ENCODE measurements around the gene SLC12A4.
A peak's percentile ranks its signal among the peaks of the same experiment; 100 is the strongest.
"Not testable (repeated sequence)": the region's sequence is repeated elsewhere in the genome, so short reads cannot be mapped to it uniquely, and the experiment has no call there.

The SLC12A4 gene

DNA sequence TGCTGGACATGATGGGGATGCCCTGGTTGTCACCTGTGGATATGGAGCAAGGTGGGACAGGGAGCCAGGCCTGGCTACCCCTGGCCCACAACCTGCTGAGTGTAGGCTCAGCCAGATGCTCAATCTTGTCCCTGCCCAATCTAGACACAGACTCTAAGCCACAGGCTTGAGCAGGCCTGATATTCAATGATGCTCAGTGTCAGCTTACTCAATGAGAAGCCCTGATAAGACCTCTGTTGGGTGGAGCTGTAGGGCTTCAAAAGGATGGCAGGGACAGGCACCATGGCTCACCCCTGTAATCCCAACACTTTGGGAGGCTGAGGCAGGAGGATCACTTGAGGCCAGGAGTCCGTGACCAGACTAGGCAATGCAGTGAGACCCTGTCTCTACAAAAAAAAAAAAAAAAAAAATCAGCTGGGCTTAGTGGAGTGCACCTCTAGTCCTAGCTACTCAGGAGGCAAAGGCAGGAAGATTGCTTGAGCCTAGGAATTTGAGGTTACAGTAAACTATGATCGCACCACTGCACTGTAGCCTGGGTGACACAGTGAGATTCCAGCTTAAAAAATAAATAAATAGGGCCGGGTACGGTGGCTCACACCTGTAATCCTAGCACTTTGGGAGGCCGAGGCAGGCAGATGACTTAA, 27.9 kb downstream of the SLC12A4 start:
- DNase-seq = no peak

DNA sequence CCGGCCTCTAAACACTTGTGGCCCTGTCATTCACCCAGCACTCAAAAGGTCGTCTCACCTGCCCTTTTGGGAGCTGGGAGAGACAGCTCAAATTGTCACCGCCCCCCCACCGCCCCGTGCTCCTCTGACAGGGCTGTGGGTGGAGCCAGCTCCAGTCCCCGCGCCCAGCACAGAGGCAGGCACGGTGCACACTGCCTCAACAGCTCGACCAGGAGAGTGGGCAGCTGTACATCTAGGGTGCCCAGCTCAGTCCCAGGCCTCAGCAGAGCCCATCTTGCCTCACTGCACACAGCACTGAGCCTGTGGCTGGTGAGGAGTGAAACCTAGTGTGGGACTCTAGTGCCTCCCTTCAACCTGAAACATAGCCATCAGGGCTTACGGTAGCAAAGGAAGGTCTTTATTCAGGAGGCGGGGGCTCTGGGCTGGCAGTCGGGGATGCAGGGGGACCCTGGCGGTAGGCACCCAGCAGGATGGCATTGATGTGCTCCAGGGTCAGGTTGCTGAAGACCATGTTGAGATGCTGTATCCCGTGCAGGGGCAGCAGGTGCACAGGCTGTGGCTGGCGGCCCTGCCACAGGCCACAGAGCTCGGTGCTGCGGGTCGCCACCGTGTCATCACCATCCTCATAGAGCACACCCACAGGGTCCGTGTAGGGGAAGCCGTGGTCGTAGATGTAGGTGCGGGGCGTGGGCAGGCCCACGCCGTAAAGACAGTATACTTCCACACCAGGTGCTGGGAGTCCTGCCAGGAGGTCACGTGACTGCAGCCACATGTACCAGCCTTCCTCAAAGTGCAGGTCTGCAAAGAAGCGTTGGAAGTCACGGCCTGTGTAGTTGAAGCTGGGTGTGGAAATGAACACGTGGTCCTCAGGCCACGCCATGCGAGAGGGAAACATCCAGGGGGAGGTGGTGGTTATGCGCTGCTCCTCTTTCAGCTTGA, 28.7 kb downstream of the SLC12A4 start:
- DNase-seq = peak; percentile 56

DNA sequence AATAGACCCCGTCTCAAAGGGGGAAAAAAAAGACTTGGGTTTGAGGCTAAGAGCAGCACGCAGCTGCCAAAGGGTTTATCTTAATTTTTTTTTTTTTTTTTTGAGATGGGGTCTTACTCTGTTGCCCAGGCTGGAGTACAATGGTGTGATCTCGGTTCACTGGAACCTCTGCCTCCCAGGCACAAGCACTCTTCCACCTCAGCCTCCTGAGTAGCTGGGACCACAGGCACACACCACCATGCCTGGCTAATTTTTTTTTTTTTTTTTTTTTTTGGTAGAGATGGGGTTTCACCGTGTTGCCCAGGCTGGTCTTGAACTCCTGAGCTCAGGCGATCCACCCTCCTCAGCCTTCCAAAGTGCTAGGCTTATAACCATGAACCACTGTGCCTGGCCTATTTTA, 30.7 kb downstream of the SLC12A4 start:
- DNase-seq = not testable (repeated sequence)

DNA sequence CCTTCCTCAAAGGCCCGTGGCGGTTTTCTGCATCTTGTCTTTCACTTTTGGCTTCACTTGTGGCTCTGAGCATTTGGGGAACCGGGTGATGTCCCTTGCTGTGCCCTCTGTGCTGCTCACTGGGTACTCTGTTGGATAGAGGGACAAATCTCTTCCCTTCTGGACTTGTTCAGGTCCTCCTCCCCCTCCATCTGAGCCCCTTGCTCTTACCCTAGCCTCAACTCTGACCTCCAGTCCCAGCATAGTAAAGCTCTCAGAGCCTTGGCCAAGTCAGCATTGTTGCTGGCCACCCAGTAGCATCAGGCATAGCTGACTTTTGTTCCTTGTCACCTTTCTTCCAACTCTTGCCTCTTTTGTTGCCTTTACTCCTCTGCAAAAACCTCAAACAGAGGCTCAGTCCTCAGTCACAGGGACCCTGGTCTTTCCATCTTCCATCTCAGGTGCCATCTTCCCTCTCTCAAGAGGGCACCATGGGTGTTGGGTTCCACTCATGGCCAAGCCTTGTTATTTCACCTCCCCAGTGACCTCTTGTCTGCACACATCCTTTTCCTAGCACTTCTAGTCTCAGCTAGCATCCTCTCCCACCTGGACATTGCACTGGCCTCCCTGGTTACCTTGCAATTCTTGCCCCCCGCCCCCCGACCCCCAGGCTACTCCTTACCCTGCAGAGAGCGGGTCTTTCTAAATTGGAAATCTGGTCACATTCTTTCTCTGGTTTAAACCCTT, 31.4 kb downstream of the SLC12A4 start:
- no peak for DNase-seq

DNA sequence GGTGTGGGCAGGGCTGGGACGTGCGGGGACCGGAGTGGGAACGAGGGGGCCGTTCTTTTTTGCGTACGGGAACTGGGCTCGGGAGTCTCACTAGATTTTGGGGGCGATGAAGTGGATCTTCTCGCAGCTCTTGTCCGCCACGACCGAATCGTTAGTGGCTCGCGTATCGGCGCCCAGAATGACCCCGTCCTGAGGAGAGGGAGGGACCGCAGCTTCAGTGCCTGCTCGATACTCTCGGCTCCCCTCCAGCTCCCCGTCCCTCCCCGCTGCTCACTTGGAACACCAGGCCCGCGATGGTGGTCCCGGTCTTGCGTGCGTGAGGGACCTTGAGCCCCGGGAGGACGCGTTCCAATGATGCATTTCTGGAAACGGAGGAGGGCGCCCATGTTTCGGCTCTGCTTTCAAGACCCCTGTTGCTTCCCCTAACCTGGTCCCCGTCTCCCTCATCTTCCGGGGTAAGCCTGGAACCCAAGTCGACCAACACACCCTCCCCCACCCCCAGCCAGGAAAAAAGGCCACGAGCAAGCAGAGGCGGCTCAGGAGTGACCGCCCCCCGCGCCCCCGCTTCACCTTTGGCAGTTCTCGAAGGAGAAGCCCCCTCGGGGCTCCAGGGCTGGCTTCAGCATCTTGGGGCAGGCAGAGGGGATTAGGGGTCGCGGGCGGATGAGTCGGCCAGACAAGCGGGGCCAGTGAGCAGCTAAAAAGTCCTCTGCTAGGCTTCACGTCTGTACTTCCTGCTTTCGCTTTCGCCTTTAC, 32.1 kb downstream of the SLC12A4 start, which contains the start of gene PSMB10:
Gene PSMB10 (minus strand): TSS at position 727 of the 756 bp plus-strand sequence. CDS start 101 bp downstream, at position 626.
- DNase-seq = peak; percentile 80

DNA sequence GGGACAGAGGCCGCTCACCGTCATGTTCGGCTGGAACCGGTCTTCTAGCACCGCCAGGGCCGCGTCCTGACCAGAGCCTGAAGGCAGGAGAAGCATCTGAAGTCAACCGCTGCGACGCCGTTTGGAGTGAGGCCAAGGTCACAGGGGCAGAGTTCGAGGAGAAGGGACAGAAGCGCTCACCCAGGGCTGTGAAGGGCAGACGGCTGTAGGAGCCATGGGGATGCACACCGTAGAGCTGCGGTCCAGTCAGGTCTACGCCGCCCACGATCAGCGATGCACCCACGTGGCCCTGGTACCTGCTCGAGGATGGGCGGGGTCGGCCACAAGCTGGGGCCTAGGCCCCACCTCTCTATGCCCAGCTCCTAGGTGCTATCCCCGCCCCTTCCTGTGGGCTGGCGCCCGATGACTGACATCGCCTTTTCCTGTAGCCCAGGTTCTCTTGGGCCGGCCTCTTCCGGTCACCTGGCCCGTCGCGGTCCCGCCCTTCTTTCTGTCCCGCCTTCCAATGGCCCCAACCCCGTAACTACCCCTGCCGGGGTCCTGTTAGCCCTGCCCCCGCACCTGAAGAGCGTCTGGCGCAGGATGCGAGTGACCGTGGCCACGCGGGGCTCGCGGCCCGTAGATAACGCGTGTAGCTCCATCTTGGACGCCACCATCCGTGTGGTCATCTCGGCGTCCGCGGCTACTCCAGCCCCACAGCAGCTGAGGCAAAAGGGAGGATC, 32.9 kb downstream of the SLC12A4 start:
- DNase-seq = peak; percentile 98

DNA sequence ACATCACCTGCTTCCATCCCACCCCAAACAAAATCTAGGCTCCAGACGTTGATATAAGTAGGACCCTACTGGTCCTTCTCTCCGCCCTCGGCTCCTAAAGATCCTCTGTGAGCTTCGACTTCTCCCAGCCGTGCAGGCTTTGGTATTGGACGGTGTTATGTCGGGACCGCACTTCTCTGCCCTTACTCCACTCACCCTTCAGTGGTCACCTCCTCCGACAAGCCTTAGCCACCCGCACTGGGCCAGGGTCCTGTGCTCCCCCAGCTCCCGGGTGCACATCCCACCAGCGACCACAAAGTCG, 33.4 kb downstream of the SLC12A4 start:
- DNase-seq = peak; percentile 65

DNA sequence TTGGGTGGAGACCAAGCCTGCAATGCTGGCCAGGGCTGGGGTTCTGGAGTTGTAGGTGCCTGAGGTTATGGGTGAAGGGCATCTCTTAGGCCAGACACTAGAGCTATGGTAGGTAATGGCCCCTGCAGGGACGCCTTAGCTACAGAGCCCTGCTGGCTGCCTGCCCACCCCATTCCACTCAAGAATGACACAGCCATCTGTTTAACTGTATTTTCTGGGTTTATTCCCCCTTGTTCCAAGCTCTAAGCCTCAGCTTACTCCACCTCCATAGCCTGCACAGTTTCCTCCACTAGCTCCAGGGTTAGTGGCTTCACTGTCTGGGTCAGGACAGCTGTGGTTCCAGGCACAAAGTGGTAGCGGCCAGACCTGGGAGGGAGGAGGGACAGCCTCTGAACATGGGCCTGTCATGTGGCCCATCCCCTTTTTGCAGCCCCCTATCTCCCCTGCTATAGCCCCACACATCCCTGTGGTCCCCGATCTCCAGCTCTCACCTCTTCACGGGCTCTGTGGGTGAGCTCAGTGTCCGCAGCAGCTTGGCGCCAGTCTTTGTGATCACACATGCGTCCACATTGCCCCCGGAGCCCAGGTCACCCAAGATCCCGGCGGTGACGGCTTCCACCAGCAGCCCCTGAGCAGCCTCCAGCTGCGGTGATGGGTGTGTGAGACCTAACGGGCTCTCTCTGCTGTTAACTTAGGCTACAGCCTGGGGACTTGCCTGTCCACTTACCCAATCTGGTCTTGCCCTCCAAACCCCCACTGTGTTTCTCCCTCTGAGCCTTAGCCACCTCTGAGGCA, 33.9 kb downstream of the SLC12A4 start:
- no peak for DNase-seq

DNA sequence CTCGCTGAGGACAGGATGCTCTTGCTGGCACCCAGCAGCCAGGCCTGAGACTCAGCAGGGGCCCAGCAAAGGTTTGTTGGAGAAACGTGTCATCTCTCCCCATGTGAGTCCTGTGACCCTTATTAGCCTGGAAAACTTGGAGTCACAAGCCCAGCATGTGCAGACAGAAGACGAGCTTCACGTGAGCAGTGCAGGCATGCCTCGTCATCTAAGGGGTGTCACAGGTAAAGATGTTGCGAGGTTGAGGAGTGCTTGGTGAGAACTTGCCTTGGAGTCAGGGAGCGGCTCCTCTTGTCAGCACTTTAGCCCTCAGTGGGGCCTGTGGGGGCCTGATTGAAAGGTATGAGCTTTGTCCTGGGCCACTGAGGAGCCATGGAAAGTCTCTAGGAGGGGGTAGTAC, 34.6 kb downstream of the SLC12A4 start:
- DNase-seq = peak; percentile 16

DNA sequence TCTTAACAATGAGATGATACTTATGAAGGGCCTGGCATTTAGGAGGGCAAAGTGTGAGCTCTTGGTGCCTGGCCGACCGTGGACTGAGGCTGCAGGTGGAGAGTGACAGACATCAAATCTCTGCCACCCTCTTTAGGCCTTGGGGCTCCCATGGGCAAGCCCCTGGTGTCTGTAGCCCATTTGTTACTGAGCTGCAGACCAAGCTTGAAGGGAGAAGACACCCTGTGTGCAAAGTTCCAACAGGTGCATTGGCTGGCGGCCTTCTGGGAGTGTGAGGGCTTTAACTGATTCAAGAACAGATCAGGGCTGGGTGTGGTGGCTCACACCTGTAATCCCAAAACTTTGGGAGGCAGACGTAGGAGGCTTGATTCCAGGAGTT, 36.0 kb downstream of the SLC12A4 start:
- no peak for DNase-seq

DNA sequence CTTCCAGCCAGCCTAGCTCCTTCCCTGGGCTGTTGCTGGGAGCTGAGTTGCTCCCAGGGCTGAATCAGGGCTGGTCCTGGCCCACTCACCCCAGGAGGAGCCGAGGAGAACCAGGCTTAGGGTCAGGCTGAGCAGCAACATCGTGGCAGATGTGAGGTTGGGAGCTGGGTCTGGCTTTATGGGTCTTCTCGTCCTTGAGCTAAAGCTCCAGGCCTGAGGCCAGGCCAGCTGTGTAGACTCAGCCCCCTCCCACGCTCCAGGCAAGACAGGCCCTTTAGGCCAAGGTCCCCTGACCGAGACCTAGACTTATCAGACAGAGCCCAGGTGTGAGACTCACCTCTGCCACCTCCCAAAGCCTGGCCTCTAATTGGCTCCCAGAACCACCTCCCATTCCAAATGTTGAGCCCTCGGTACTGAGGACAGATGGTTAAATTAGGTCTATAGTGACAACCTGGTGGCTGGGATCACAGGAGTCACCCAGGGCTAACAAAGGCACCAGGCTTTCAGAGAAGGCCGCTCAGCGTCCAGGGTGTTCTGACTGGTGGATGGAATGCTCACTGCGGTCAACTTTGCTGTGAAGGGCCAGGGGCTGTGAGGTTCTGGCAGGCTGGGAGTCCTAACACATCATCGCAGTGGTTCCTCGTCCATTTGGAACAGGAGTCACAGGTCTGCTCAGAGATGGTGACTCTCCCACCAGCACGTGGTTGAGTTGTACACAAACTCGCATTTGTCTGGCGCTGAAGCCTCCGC, 36.5 kb downstream of the SLC12A4 start, which contains the start of gene CTRL:
Gene CTRL (minus strand): TSS at position 151 of the 750 bp plus-strand sequence. CDS start 10 bp downstream, at position 141.
- no peak for DNase-seq

DNA sequence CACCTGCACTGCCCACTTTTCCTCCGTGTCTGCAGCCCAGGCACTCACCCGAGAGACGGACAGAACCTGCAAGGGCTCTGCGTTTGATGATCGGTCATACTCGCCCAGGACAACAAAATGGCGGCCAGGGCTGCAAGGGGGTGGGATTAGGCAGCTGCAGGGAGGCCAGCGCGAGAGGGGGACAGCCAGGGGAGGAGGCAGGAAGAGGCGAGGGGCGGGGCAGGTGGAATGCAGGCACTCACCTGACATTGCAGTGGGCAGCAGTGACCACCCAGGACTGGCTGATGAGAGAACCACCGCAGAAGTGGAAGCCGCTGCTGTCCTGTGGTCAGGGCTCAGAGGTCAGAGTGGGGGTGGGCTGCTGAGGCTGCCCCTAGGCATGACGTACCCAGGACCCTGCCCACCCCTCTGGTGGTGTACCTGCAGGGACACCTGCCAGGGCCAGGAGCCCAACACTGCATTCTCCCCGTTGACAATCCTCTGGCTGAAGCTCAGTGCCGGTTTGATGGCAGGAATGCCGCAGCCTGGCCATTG, 37.7 kb downstream of the SLC12A4 start:
- DNase-seq = no peak

DNA sequence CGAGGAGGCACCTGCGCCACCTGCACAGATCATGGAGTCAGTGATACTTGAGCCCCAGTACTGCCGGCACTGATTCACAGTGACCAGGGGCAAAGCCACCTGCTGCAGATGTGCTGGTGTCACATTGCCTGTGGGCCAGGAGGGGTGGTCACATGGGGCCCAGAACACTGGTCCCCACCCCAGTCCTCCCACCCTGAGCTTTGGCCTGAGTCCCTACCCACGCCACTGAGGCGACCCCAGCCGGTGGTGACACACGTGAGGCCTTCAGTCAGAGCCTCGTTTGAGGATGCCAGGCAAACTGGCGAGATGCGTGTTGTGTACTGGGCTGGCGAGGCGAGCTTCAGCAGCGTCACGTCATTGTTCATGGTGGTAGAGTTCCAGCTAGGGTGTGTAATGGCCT, 38.2 kb downstream of the SLC12A4 start:
- DNase-seq = no peak

DNA sequence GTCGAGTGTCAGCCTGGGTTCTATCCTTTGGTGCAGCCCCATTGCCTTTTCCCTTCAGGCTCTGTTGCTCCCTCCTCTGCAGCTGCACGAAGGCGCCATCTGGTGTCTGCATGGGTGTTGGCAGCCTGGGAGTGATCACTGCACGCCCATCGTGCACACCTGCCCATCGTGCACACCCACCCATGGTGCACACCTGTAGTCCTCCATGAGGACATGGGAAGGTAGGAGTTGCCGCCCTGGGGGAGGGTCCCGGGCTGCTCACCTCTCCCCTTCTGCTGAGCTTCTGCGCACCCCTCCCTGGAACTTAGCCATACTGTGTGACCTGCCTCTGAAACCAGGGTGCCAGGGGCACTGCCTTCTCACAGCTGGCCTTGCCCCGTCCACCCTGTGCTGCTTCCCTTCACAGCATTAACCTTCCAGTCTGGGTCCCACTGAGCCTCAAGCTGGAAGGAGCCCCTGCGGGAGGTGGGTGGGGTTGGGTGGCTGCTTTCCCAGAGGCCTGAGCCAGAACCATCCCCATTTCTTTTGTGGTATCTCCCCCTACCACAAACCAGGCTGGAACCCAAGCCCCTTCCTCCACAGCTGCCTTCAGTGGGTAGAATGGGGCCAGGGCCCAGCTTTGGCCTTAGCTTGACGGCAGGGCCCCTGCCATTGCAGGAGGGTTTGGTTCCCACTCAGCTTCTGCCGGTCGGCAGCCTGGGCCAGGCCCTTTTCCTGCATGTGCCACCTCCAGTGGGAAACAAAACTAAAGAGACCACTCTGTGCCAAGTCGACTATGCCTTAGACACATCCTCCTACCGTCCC, 39.7 kb downstream of the SLC12A4 start:
- DNase-seq = peak; percentile 80

DNA sequence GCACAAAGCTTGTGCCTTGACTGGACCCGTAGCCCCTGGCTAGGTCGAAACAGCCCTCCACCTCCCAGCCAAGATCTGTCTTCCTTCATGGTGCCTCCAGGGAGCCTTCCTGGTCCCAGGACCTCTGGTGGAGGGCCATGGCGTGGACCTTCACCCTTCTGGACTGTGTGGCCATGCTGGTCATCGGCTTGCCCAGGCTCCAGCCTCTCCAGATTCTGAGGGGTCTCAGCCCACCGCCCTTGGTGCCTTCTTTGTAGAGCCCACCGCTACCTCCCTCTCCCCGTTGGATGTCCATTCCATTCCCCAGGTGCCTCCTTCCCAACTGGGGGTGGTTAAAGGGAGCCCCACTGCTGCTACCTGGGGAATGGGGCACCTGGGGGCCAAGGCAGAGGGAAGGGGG, 40.3 kb downstream of the SLC12A4 start:
- no peak for DNase-seq

DNA sequence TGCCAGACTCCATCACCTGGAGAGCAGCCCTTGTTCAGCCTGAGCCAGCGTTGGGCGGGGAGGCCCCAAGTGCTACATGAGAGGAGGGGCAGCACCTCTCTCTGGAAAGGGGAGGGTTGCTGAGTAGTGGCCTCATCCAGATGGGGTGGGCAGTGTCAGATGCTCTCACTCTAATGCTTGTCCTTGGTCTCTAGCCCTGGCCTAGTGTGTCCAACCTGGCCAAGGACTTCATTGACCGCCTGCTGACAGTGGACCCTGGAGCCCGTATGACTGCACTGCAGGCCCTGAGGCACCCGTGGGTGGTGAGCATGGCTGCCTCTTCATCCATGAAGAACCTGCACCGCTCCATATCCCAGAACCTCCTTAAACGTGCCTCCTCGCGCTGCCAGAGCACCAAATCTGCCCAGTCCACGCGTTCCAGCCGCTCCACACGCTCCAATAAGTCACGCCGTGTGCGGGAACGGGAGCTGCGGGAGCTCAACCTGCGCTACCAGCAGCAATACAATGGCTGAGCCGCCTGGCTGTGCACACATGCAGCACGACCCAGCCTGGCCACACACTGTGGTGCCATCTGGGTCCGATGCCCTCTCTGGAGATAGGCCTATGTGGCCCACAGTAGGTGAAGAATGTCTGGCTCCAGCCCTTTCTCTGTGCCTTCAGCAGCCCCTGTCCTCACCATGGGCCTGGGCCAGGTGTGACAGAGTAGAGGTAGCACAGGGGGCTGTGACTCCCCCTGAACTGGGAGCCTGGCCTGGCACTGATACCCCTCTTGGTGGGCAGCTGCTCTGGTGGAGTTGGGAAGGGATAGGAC, 41.1 kb downstream of the SLC12A4 start:
- no peak for DNase-seq

DNA sequence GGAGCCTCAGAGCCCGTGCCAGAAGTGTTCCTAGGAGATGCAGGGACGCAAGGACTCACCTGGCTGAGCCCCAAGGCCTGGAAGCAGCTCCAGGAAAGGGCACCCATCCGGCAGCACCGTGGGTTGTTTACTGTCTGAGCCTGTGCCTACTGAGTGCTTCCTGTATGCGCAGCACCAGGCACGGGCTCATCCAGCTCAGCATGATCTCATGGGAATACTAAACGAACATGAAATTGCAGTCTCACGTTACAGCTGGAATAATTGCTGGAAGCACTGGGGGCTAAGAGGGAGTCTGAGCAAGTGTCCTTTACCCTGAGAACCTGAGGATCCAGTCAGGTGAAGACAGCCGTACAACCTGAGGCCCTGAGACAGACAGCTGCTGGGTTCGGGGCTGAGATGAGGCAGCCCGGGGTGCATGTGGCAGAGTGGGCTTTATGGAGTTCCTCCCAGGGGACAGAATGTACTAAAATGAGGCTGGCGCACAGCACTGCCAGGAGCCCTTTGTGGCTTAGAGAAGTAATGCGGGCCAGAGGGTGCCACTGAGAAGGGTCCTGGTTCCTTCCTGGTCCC, 42.2 kb downstream of the SLC12A4 start:
- peak; percentile 88 for DNase-seq
